Head of caudate nucleus (tissue), 42 donors: ENCODE data around the gene APOF.
A peak's percentile ranks its signal among the peaks of the same experiment; 100 is the strongest.
"Not testable (repeated sequence)": the region's sequence is repeated elsewhere in the genome, so short reads cannot be mapped to it uniquely, and the experiment has no call there.

Source experiments
- DNase-seq, 42 donors: peaks; one replicate each; pipeline versions ENCODE4 v3.0.0 to v3.0.0-alpha.2; 2020 to 2021; ENCODE audit warnings: mixed read lengths in 7 of 42
- intact Hi-C: fragments of 100-400 bp; cut with DNase I; formaldehyde crosslinking; loops from one replicate; pipeline ENCODE4 v1.15.0; 2022

Gene APOF

DNA sequence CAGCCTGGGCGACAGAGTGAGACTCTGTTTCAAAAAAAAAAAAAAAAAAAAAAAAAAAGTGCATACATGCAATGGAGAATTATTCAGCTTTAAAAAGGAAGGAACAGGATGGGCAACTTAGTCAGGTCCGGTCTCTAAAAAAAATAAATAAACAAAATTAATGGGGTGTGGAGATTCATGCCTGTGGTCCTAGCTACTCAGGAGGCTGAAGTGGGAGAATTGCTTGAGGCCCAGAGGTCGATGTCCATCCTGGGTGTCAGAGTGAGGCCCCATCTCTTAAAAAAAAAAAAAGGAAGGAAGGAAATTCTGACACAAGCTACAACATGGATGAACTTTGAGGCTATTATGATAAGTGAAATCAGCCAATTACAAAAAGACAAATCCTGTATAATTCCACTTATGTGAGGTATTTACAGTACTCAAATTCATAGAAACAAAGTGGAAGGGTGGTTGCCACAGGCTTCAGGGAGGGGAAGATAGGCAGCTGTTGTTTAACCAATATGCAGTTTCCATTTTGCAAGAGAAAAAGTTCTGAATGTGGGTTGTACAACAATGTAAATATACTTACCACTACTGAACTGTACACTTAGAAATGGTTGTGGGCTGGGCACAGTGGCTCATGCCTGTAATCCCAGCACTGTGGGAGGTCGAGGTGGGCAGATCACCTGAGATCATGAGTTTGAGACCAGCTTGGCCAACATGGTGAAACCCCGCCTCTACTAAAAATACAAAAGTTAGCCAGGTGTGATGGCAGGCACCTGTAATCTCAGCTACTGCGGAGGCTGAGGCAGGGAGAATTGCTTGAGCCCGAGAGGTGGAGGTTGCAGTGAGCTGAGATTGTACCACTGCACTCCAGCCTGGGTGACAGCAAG lies 12.3 kb upstream of the APOF start:
- peak in 1 of 42 donors; percentile 13 for DNase-seq
- intact Hi-C loops: no loop called here

DNA sequence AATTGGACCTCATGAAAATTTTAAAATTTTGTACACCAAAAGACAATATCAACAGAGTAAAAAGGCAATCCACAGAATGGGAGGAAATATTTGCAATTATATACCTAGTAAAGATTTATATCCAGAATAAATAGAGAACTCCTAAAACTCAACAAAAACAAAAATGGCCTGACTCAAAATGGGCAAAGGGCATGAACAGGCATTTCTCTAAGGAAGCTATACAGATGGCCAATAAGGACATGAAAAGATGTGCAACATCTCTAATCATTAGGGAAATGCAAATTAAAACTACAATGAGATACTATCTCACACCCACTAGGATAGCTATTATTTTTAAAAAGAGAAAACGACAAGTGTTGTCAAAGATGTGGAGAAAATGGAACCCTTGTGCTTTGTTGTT lies 10.9 kb upstream of the APOF start:
- no peak for DNase-seq
- intact Hi-C loops: no loop called here

DNA sequence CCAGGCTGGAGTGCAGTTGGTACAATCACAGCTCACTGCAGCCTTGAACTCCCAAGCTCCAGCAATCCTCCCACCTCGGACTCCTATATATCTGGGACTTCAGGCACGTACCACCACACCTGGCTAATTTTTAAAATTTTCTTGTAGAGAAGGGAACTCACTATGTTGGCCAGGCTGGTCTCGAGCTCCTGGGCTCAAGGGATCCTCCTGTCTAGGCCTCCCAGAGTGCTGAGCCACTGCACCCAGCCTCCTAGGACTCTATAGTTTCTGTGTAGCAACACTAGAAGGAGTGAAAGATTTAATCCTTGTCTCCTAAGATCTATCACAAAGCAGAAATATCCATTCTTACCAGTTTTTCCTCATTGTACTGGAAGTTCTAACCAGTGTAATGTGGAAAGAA lies 4.3 kb upstream of the APOF start:
- no peak for DNase-seq
- intact Hi-C loops: no loop called here

DNA sequence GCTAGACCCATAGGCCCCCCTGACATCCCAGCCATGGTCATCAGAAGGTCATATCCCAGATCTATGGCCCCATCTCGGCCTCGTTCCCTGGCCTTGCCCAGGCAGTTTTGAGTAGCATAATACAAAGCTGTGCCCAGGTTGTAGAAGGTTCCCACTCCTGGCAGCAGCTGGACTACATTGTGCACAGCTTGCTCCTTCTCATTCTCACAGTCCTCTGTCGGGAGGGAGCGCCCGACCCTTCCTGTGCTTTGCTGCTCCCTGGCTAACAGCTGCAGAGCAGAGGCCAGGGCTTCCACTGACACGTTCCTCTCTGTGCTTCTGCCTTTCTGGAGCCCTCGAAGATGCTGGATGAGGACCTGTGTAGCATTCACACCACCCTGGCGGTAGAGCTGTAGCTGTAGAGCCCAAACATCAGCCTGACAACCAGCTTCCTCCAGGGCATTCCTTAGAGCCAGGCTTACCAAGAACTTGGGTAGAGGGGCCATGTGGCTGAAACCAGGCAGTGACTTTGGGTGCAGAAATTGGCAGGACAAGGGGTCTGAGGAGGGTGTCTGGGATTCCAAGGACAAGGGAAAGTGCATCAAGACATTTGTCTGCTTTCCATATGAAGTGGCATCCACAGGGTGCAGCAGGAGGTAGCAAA lies 1.0 kb downstream of the APOF start:
- intact Hi-C loops: loop anchor here (5.0 kb wide), 1 partner anchor 91 kb away; the partner anchor contains the start of gene MIP
- no peak for DNase-seq

DNA sequence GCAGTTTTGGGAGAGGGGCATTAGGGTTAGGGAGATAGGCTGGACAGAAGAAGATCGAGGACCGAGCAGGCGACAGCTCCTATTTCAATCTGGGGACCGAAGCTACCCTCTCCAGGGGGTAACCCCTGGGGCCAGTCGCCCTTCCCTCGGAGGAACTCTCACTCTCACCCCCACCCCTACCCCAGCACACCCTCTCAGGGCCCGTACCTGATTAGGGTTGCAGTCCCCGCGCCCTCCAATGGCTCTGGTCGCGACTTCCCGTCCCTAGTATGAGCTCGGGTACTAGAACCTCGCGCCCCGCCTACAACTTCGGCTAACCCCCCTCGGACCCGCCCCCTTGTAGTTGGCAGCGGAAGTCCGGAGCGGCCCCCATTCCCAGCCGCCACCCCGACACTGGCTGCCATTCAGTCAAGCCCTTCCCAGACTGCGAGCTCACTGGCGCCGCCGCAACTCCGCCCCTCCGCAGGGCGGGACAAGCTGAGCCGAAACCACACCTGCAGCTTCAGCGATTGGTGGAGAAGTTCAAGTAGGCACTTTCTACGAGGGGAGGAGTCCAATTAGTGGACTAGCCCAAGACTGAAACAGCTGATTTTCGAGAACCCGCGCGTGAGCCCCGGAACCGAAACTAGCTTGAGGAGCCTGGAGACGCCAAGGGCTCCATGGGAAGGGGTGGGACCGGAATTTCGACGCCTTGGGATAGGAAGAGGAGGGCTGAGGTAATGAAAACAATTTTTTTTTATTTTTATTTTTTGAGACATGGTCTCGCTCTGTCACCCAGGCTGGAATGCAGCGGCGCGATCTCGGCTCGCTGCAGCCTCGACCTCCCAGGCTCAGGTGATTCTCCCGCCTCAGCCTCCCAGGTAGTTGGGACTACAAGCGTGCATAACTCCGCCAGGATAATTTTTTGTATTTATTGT lies 2.5 kb downstream of the APOF start, which contains the start of gene STAT2:
TSS of gene STAT2 (minus strand) at position 257 of the 917 bp plus-strand sequence. CDS start 3,536 bp downstream, outside the sequence.
- intact Hi-C loops: loop anchor here (5.0 kb wide), 1 partner anchor 92 kb away; the partner anchor contains the start of gene MIP
- DNase-seq: peak; percentile 95 to 100 (median 99)

DNA sequence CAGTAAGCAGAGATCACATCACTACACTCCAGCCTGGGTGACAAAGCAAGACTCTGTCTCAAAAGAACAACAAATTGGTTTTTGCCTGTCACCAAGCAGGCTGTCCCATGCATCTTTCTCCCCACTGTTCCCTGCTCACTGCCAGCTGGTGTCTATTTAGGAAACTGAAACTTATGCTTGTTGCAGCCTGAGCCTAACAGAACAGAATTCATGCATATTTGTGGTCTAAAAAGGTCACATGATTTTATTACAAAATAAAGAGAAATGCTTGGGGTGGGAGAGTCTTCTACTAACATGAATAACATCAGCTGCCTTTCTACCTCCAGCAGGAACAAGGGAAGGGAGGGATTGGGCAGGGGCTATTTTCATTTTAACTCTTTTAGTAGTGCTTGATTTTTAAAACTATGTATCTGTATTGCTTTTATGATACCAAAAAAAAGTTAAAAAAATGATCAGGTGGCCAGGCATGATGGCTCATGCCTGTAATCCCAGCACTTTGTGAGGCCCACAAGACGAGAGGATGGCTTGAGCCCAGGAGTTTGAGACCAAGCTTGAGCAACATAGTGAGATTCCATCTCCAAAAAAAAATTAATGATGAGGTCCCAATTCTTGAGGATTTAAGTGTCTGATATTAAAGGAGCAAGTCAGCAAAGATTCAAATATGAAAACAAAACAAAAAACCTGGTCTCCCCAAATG lies 3.7 kb downstream of the APOF start:
- peak in 33 of 42 donors; percentile 15 to 78 (median 54) for DNase-seq

DNA sequence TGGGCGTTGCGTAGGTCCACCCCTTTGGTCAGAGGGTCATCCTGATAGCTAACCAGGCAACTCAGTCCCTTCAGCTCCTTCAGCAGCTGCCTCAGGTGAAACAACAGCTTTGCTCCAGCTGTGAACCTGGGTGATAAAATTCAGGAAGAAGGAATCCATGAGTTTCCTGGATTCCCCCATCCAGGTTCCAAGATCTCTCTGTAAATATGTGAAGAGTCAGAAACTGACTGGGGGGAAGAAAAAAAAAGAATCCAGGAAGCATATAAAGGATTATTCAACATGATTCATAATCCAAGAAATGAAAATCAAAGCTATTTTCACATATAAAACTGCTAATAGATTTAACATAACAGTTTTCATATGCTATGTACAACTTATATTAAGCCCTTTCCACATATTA lies 11.3 kb downstream of the APOF start:
- intact Hi-C loops: no loop called here
- no peak for DNase-seq

More for the DNA sequence above, 3.7 kb downstream of the APOF start:
- intact Hi-C loops: no loop called here

DNA sequence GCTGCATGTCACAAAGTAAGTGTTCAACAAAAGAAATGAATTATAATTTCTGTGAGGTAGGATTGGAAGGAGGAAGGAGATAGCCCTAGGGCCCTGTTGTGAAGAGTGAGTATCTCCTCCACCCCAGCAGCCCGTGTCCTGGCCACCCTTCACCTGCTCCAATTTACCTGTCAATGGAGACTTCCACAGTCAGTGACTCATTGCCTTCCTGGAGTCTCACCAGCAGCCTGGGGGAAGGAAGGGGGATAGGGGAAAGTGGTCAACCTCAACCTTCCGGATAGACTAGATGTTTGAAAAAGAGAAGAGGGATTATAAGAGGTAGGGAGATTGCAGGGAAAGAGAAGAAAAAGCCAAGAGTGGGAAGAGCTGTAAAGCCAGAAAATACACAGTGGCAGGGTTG lies 12.0 kb downstream of the APOF start:
- DNase-seq: no peak
- intact Hi-C loops: no loop called here

DNA sequence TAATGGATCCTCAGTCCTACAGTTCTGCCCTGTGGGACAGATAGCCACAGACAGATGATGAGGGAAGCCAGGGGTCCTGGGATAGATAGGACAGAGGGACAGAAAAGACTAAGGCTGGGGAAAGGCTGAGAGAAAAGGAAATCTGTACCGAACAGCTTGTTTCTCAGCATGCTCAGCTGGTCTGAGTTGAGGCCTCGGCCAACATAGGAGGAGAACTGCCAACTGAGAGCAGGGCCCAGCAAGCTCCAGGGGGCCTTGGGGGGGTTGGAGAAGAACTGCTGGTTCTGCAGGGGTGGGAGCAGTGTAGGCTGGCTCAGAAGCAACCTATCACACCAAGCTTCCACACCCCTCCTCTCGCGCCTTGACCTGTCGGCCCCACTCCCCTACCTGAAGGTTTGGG lies 13.9 kb downstream of the APOF start:
- intact Hi-C loops: no loop called here
- no peak for DNase-seq

DNA sequence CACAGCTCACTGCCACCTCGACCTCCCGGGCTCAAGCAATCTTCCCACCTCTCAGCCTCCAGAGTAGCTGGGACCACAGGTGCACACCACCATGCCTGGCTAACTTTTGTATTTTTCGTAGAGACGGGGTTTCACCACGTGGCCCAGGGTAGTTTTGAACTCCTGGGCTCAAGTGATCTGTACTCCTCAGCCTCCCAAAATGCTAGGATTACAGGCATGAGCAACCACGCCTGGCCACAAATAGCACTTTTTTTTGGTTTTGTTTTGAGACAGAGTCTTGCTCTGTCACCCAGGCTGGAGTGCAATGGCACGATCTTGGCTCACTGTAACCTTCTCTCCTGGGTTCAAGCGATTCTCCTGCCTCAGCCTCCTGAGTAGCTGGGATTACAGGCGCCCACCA lies 15.4 kb downstream of the APOF start:
- intact Hi-C loops, DNase-seq: not testable (repeated sequence)

DNA sequence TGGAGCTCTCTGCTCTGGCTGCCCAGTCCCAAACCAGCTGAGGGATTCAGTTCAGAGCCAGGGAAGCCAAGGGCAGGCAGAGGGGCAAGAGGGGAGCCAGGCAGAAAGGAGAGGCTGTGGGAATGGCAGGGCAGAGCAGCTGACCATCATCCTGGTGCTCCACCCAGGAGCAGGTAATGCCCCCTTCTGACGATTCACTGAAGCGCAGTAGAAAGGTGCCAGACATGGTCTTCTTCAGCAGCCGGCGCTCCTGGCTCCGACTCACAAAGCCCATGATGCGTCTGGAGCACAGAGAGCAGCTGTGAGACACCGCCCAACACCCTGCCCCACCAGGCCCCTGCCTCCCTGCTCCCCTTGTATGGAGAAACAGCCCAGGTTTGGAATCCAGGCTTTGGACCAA lies 16.0 kb downstream of the APOF start:
- DNase-seq: no peak
- intact Hi-C loops: no loop called here

DNA sequence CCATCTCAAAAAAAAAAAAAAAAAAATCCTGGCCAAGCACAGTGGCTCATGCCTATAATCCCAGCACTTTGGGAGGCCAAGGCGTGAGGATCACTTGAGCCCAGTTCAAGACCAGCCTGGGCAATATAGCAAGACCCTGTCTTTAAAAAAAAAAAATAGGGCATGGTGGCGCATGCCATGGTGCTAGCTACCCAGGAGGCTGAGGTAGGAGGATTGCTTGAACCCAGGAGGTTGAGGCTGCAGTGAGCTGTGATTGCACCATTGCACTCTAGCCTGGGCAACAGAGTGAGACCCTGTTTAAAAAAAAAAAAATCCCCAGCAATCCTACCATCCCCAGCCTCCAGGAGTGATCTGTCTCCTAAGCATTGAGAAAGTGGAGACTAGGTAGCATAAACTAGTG lies 20.4 kb downstream of the APOF start:
- DNase-seq: not testable (repeated sequence)

DNA sequence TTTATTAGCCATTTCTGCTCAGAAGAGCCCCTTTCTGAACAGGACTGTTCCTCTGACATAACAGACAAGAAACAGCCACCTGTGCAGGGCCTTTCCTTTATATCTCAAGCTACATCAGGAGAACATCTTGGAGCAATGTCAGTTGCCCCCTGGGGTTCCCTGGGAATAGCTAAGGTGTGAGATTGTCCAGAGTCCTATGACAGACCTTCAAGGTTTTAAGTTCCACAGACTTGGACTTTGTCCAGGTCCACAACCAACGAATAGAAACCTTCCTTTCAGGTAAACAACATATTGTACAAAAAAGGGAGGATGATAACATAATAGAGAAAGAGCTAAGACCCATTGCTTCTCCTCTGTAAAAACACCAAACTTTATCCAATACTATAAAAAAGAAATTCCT lies 21.0 kb downstream of the APOF start:
- DNase-seq: no peak
- intact Hi-C loops: no loop called here

More for the DNA sequence above, 20.4 kb downstream of the APOF start:
- intact Hi-C loops: not testable (repeated sequence)

DNA sequence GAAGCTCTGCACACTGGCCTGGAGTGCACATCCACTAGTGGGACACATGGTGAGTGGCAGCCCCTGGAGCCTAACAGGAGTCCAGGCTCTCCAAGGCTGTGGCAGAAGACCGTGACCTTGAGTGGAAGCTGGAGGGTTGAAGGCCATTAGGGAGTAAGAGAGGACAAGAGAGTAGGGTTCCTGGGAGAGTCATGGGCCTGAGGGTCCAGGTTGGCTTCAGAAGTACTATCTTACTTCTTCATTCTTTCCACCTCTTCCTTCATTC lies 23.6 kb downstream of the APOF start:
- intact Hi-C loops: no loop called here
- DNase-seq: no peak

DNA sequence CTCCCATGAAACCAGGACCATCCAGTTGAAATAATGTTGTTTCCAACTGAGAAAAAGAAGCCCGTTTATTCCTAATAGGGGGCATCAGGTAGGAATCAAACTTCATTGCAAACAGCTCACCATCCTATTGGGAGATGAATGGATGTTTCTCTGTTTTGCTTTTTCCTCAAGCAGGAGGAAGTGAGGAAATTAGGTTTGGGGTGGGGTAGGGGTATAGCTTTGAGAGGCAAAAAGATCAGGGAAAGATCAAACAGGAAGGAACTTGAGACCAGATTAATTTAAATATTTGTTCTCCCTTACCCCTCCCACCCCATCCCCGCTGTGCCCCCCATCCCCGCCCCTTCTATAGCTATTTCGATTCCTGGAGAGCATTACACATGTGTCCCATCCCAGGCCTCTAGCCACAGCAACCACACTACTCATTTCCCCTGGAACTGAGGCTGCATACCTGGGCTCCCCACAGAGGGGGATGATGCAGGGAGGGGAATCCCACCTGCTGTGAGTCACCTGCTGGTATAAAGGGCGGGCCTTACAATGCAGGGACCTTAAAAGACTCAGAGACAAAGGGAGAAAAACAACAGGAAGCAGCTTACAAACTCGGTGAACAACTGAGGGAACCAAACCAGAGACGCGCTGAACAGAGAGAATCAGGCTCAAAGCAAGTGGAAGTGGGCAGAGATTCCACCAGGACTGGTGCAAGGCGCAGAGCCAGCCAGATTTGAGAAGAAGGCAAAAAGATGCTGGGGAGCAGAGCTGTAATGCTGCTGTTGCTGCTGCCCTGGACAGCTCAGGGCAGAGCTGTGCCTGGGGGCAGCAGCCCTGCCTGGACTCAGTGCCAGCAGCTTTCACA lies 24.1 kb downstream of the APOF start, which contains the start of gene IL23A:
TSS of gene IL23A (plus strand) at position 577 of the 850 bp plus-strand sequence. CDS start at position 738, 161 bp downstream.
- intact Hi-C loops: no loop called here
- no peak for DNase-seq

DNA sequence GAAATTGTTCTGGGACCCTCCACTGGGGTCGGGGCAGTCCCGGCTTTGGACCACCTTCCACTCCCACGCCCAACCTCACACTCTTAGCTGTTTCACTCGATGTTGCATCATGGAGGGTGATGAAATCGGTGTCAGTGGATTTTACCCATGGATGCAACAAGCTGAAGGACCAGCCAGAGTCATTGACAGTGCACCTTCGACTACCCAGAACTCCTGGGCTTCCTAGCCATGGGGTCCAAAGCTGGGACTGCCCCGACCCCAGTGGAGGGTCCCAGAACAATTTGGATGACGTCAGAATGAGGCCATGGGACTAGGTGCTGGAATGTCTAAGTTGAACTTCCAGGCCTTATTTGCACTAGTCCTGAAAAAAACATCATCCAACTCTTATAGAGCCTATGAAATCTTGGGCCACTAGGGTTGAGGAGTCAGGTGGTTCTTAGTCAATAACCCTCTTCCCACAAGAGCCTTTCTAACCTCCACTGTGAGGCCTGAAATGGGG lies 24.9 kb downstream of the APOF start:
- no peak for DNase-seq
- intact Hi-C loops: no loop called here

DNA sequence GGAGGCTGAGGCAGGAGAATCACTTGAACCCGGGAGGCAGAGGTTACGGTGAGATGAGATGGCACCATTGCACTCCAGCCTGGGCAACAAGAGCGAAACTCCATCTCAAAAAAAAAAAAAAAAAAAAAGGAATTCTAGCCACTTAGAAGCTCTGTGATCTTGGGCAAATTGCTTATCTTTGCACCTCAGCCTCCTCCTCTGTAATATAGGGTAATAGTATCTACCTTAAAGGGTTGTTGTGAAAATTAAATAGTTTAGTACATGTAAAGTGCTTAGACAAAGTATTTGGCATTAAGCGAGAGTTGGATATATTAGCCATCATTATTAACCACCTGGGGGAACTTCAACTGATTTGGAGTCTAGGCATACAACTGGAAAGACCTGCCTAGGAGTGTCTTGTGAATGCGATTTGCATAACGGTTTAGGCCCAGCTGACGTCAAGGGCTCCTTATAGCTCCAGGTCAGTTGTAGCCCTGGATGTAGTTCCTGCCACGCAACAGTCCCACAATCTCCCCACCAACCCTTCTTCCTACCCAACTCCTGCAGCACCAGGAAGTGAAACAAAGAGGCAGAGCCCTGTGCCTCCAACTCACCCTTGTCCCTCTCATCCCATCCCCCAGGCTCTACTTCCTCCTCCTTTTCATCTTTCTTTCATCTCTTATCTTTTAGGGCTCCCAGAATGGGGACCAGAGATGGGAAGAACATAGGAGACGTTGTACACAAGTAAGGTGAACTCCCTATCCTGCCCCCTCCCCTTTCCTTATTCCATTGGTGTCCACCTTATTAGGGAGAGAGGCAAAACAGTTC lies 26.1 kb downstream of the APOF start:
- intact Hi-C loops: no loop called here
- peak in 13 of 42 donors; percentile 14 to 45 (median 22) for DNase-seq
